Dedifferentiated amniotic fluid mesenchymal stem cell (primary cell): ENCODE data around the gene WDTC1.

ENCODE experiments used
- DNase-seq: peaks from one replicate; pipeline ENCODE4 v3.0.0-alpha.2; 2016; ENCODE audit errors: extremely low spot score

Gene WDTC1

GRCh38 chr1:27335506-27336422 is 101.3 kb downstream of the WDTC1 start:
- DNase-seq, result no peak

DNA sequence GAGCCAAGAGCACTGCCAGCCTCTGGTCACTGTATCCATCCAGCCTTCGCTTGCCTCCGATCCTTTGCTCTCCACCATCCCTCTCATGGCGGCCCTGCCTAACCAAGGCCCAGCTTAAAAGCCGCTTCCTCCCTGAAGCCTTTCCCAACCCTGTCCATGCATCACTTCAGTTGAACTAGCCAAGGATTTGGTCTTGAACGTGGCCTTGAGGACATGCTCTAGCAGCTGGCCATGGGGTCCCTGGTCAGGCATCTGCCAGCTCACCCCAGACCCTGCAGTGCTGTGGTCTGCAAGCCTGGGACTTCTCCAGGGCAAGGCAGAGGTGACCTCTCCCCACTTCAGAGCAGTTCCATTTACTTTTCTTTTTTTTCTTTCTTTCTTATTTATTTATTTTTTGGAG is 102.3 kb downstream of the WDTC1 start:
- no peak for DNase-seq

DNA sequence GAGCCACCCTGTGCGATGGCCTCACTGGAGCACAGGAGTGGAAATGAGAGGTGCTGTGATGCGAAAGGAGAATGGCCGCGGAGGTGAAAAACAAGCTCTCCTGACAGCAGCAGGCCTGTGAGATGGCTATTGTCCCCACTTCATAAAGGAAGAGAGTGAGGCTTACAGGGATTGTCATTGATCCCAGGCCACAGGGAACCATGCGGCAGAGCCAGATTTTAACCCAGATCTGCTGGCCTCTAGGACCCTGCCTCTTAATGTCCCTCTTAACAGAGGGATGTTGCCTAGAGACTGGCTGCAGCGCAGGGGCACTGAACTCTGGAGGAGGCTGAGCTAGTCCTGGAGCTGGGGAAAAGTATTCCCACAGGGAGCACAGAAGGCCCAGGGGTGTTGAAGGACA is 104.3 kb downstream of the WDTC1 start:
- DNase-seq, result no peak

GRCh38 chr1:27339213-27339612 is 104.8 kb downstream of the WDTC1 start:
- DNase-seq, result no peak

DNA sequence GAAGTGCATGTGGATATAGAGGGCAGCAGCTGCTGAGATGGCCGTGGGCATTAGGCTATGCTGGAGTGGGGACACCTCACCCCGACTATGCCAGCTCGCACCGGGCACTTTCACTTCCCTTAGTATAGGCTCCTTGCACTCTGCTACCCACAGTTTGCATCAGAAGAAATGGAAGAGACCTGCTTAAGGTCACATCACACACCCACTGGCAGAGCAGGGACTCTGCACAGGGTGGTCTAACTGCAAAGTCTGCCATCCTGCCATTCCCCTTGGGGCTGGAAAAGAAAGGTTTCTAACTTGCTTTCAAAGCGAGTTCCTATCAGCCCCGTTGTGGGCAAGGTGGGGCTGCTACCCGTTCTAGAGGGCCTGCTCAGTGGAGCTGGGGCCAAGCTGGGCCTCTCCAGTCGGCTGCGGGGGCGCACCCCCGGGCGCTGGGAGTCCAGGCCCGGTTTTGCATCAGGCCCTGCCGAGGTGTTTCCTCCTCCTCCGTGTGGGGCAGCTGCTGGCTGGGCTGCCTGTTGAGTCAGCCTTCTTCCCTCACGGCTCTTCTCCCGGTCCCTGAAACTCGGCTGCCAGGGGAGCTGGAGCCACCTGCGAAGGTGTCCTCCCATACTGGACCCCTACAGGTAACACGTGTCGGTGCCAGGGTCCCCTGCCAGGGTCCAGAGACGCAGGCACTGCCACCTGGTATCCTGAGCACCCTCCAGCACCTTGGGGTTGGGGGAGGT is 107.3 kb downstream of the WDTC1 start, which contains the start of gene SYTL1:
Gene SYTL1, plus strand, starts transcription at position 498 of the 728 bp plus-strand sequence. CDS start 3,313 bp downstream, outside the sequence.
- no peak for DNase-seq

GRCh38 chr1:27342391-27342777 is 108.0 kb downstream of the WDTC1 start:
- no peak for DNase-seq

GRCh38 chr1:27342778-27343638 is 108.6 kb downstream of the WDTC1 start:
- DNase-seq, result no peak

GRCh38 chr1:27343639-27344025 is 109.2 kb downstream of the WDTC1 start:
- no peak for DNase-seq

GRCh38 chr1:27345272-27345671 is 110.8 kb downstream of the WDTC1 start:
- DNase-seq, result no peak

DNA sequence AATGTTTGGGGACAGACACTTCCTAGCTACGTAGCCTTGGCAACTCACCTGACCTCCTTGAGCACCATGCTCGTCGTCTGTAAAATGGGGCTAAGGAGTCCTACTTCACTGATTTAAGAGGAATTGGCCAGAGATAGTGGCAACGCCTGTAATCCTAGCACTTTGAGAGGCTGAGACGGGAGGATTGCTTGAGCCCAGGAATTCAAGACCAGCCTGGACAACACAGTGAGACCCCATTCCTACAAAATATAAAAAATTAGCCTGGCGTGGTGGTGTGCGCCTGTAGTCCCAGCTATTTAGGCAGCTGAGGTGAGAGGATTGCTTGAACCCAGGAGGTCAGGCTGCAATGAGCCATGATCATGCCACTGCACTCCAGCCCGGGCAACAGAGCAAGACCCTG is 111.9 kb downstream of the WDTC1 start:
- DNase-seq, result no peak

GRCh38 chr1:27346991-27347624 is 112.7 kb downstream of the WDTC1 start:
- no peak for DNase-seq

GRCh38 chr1:27348861-27349783 is 114.7 kb downstream of the WDTC1 start:
- no peak for DNase-seq

DNA sequence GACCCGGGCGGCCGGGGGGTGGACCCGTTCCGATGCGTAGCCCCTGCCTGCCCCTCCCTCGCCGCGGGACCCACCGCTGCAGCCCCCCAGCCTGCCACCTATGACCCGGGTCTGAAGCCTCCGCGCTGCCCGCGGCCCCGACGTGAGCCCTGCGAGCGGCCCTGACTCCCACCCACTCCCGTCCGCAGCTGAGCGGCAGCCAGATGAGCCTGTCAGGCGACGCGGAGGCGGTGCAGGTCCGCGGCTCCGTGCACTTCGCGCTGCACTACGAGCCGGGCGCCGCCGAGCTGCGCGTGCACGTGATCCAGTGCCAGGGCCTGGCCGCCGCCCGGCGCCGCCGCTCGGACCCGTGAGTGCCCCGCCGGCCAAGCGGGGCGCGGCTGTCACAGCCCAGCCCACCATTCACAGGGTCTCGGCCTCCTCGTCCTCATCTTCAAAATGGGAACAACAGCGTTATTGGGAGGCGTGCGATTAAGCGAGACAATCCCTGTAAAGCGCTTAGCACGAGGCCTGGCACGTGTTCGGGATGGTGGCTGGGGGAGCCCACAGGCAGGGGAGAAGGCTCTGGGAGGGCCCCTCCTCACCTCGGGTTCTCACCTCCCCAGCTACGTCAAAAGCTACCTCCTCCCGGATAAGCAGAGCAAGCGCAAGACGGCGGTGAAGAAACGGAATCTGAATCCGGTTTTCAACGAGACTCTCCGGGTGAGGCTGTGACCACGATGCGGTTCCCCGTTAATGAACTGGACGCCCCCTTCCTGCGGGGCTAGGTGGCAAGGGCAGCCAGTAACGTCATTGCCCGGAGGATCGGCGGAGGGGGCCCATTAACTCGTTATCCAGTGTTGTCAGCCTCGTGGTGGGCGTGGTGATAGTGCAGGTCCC is 115.6 kb downstream of the WDTC1 start:
- DNase-seq, result no peak

DNA sequence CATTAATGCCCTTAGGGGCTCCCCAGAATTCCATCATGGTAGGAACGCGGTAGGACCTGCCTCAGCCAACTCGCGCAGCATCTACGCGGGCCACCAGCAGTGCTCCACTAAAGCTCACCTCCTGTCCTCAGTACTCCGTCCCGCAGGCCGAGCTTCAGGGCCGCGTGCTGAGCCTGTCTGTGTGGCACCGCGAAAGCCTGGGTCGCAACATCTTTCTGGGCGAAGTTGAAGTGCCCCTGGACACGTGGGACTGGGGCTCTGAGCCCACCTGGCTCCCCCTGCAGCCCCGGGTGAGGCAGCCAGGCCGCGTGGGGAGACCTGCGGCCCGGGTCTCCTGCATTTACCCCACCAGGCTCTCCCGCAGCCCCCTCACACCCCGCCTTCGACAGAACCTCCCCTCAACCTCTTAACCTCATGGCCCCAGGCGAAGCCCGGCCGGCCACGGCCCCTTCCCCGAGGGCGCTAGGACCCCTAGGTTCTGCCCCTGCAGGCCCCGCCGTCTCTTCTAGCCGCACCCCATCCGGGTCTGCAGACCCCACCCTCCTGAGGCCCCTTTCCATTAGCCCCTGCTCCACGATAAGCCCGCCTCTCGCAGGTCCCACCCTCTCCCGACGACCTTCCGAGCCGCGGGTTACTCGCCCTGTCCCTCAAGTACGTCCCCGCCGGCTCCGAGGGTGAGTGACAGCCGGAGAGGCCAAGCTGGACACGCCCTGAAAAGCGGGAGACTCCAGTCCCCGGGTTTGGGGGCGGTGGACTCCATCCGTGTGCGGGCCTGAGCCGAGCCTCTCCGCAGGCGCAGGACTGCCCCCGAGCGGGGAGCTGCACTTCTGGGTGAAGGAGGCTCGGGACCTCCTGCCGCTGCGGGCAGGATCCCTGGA is 116.5 kb downstream of the WDTC1 start:
- DNase-seq, result no peak

GRCh38 chr1:27351541-27352107 is 117.2 kb downstream of the WDTC1 start:
- no peak for DNase-seq

GRCh38 chr1:27353166-27353565 is 118.7 kb downstream of the WDTC1 start:
- DNase-seq, result no peak

GRCh38 chr1:27353629-27354028 is 119.2 kb downstream of the WDTC1 start:
- DNase-seq, result no peak

DNA sequence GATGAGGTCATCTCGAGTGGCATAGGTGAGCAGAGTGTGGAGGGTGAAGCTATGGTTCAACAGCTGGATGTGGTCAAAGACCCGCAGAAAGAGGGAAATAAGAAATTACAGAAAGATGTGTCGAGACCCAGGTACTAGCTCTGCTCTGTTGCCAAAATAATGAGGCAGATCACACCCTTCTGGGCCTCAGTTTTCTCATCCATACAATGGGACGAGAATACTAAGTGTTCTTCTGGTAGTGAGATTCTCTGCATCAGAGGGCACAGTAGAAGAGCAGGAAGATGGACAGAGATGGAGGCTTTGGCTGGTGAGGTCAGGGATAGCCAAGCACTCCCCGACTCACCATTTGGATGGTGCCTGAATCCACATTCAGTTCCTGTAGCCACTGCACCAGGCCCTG is 121.3 kb downstream of the WDTC1 start:
- DNase-seq, result no peak
